NCI-H1417 treated with DMSO at 0.1 percent for 48 hours (cell line): ENCODE results near the gene IGF1R.

Experiments
- DNase-seq: peaks from one replicate; lab custom pipeline; 2025; lab: John Stamatoyannopoulos, UW

The IGF1R gene

GRCh38 chr15:98914626-98915025 is 266.3 kb downstream of the IGF1R start:
- DNase-seq, result no peak

- no peak for DNase-seq
These were observed 268.5 kb downstream of the IGF1R start for GRCh38 chr15:98916826-98917225.

GRCh38 chr15:98917417-98917816 is 269.1 kb downstream of the IGF1R start:
- DNase-seq, result no peak

GRCh38 chr15:98920091-98920880 is 271.9 kb downstream of the IGF1R start:
- no peak for DNase-seq

GRCh38 chr15:98923171-98923570 is 274.8 kb downstream of the IGF1R start:
- DNase-seq, result no peak

GRCh38 chr15:98923579-98923978 is 275.2 kb downstream of the IGF1R start:
- DNase-seq, result no peak

GRCh38 chr15:98924401-98925049 is 276.2 kb downstream of the IGF1R start:
- DNase-seq, result no peak

- no peak for DNase-seq
These were observed 277.9 kb downstream of the IGF1R start for GRCh38 chr15:98926236-98926635.

- DNase-seq, result no peak
These were observed 278.7 kb downstream of the IGF1R start for GRCh38 chr15:98927022-98927421.

GRCh38 chr15:98927996-98928395 is 279.7 kb downstream of the IGF1R start:
- DNase-seq, result no peak

GRCh38 chr15:98930576-98930975 is 282.2 kb downstream of the IGF1R start:
- no peak for DNase-seq

- no peak for DNase-seq
These were observed 282.7 kb downstream of the IGF1R start for GRCh38 chr15:98931004-98931403.

- DNase-seq, result no peak
These were observed 285.1 kb downstream of the IGF1R start for GRCh38 chr15:98933406-98933805.

GRCh38 chr15:98935736-98936135 is 287.4 kb downstream of the IGF1R start:
- no peak for DNase-seq

- DNase-seq, result no peak
These were observed 289.2 kb downstream of the IGF1R start for GRCh38 chr15:98937413-98938104.

GRCh38 chr15:98938105-98938417 is 289.7 kb downstream of the IGF1R start:
- no peak for DNase-seq

- DNase-seq, result no peak
These were observed 290.5 kb downstream of the IGF1R start for GRCh38 chr15:98938799-98939198.

GRCh38 chr15:98939311-98940080 is 291.2 kb downstream of the IGF1R start:
- no peak for DNase-seq

- no peak for DNase-seq
These were observed 293.4 kb downstream of the IGF1R start for GRCh38 chr15:98941595-98942255.

- DNase-seq, result no peak
These were observed 294.1 kb downstream of the IGF1R start for GRCh38 chr15:98942431-98942830.

- DNase-seq, result no peak
These were observed 294.7 kb downstream of the IGF1R start for GRCh38 chr15:98943051-98943508.
